GM18520 (cell line): ENCODE results near the gene LMAN1L.

Experiments
- ATAC-seq: cut with Tn5 transposase; IDR thresholded peaks from one replicate; pipeline ENCODE4 v1.9.1; 2021; ENCODE audit not compliant: unreplicated experiment

Gene LMAN1L

DNA sequence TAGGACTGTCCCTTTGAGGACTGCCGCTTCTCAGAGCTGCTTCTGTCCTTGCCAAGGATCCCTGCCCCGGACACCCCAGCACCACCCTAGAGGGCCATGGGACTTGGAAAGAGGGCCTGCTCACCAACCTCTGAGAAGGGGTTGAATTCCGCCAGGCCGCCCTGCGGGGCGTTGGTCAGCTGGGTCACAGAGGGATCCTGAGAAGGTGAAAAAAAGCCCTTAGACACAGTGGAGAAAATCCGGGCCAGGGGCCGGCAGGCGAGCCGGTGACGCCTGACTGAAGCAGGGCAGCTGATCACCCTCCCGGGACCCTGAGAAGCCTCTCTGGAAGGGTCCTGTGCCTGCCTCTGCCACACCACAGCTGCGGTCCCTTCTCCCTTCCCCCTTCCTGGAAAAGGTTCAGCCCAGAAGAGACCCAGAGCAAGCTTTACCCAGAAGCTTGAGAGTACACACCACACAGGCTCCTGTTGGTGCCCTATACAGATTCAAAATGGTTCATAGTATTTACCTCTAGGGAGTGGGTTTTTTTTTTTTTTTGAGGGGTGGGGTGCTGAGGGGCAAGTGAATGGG is 41.9 kb downstream of the LMAN1L start:
- no peak for ATAC-seq

GRCh38 chr15:74855857-74856256 is 43.2 kb downstream of the LMAN1L start:
- ATAC-seq, result no peak

GRCh38 chr15:74856537-74856936 is 43.9 kb downstream of the LMAN1L start:
- no peak for ATAC-seq

- peak; percentile 42 for ATAC-seq
These were observed 44.5 kb downstream of the LMAN1L start for GRCh38 chr15:74857082-74857655.

DNA sequence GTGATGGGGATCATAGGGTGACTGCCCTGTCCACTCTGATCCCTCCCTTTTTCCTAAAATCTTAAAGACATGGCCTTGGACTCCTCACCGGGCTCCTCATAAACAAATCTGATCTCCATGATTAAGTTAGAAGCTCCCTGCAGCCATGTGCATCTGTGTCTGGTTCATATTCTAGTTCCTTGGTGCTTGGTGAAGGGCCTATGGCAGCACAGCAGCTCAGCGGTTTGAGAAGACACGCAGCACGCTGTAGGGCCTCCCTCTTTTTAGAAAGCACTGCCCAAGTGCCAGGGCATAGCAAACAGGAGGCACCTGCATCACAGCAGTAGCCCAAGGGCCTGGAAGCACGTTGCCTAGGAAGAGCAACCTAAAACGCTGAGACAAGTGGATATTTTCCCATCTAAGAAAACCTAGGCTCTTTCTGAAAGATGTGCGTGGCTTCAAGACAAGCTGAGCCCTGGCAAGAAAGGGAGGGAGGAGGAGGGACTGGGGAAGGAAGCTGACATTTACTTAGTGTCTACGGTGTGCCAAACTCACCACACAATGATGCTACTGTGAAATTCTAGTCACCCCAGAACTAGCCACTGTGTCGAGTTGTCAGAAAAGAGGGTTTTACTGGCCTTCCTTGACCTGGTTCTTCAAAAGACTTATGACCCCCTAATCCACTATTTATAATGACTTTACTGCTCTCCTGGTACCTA is 45.2 kb downstream of the LMAN1L start:
- ATAC-seq, result no peak

DNA sequence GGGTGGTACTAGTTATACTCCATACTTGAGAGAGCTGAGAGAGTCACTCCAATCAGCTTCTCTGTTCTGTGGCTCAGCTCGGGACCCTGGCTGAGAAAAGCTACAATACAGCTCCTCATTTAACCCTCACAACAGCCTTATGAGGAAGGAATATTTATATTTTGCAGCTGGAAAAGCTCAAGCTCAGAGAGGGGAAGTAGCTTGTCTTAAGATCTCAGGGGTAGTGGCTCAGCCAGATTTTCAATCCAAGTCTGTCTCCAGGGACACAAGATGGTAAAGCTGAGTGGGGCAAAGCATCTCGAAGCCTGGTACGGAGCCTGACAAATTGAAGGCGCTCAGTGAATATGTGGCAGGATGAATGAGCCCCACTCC is 45.7 kb downstream of the LMAN1L start:
- no peak for ATAC-seq

DNA sequence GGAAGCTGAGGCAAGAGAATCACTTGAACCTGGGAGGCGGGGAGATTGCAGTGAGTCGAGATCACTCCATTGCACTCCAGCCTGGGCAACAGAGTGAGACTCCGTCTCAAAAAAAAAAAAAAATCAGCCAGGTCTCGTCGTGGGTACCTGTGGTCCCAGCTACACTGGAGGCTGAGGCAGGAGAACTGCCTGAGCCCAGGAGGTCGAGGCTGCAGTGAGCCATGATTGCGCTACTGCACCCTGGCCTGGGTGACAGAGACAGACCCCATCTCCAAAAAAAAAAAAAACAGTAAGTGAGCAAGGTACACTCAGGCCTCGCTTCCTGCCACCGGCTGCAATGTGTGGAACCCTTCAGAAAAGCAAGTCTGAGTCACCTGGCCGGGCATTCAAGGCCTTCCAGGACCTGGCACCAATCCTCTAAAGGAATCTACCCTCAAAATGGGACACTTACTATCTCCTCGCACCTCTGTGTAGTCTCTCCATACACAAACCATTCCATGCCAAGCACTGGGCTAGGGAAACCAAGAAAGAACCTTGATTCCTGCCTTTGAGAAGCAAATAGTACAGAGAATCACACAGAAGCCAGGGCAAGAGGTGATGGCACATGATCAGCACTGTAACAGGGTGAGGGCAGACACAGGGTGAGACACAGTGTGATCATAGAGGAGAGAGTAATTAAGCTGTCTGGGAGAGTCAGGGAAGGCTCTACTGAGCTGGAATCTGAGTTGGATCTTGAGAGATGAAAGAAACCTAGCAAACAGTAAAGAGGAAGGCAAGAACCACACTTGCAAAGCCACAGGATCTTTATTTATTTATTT is 50.8 kb downstream of the LMAN1L start:
- ATAC-seq, result no peak

DNA sequence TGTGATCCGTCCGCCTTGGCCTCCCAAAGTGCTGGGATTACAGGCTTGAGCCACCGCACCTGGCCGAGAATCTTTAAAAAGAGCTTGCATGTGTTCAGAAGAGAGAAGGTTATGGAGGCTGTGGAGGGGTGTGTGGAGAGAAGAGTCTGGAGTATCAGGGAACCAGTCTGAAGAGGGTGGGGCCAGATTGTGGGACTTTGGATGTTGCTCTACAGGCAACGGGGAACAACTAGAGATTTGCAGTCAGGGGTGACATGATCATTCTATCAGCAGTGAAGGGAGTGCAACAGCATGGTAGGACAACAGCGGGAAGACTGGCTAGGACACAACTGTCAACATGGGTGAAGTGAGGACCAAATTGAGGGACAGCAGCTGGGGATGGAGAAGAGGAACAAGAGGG is 51.7 kb downstream of the LMAN1L start:
- ATAC-seq, result no peak

DNA sequence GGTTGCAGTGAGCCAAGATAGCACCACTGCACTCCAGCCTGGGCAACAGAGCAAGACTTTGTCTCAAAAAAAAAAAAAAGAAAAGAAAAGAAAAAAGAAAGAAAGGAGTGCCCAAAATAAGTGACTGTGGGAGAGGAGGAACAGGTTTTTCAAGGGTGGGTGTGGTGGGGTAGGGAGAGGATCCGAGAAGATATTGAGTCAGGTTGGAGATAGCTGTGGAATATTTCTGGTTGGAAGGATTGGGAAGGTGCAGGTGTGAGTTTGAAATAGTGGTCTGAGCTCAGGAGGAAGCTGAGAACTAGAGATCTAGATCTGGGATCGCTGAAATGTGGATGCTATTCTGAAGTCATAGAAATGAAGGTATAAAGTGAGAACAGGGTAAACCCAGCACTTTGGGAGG is 52.7 kb downstream of the LMAN1L start:
- no peak for ATAC-seq

DNA sequence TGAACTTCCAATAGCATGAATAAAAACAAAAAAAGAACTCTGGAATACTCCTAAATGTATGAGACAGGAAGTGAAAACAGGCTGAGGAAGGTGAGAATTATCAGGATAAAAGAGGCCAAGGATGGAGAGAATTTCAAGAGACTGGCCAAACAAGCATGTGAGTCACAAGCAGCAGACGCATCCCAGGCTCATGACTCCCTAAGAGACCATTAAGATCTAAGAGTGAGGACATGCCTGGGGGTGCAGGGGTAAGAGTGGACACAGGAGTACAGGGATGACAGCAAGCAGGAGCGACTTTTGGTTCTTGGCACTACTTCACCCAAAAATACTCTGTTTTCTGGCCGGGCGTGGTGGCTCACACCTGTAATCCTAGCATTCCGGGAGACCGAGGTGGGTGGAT is 53.5 kb downstream of the LMAN1L start:
- no peak for ATAC-seq

DNA sequence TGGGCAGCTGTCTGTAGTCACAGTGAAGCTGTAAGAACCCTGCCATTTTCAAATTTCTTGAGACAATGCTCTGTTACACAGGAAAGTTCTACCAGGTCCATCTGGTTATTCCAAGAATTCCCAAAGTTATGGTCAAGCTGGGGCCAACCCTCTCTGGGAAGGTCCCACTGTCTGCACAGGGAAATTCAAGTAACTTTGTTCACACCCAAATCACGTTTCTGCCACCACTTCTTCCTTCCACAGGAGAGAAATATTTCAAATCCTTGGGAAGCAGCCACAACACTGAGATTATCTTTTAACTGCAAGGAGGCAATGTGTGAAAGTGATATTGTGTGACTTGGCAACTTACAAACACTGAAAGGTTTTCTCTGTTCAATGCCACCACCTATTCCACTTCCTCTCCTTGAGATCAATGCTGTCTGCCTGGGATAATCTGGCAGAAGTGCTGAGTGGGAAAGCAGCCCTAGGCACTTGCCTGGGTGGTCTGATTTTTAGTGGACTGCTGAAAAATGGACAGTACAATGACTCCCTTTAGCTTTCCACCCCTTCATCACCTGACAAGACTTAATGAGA is 54.9 kb downstream of the LMAN1L start:
- no peak for ATAC-seq

GRCh38 chr15:74868059-74868458 is 55.4 kb downstream of the LMAN1L start:
- no peak for ATAC-seq

GRCh38 chr15:74869372-74869725 is 56.7 kb downstream of the LMAN1L start:
- ATAC-seq, result no peak

DNA sequence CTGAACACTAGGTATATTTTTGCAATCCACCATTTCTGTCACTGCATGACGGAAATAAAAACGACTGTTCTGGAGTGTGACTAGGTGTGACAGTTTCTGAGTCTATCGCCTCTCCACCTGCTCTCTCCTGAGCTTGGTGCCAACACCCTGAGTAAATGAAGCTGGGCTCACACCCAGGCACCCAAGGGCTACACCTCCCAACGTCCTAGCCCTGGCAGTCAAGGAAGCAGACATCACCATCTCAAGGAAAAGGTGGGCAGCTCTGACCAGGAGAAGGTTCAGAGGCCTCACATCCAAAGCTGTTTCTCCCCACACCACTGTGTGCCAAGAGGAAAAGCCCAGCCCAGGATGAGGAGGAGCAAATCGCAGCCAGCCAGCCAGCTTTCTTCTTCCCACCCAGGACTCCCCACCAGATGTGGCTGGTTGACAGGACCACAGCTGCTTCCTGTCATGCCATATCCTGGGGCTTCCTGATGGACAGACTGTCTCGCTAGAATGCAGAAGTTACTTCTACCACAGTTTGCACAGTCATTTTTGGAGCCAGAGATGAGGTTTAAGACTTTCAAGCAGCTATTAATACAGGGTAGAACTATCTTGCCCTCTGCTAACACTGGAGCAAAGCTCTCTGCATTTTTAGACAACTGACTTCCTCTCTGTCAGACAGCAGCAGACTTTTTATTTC is 57.2 kb downstream of the LMAN1L start:
- peak; percentile 36 for ATAC-seq

GRCh38 chr15:74870436-74871215 is 58.0 kb downstream of the LMAN1L start:
- ATAC-seq, result no peak

DNA sequence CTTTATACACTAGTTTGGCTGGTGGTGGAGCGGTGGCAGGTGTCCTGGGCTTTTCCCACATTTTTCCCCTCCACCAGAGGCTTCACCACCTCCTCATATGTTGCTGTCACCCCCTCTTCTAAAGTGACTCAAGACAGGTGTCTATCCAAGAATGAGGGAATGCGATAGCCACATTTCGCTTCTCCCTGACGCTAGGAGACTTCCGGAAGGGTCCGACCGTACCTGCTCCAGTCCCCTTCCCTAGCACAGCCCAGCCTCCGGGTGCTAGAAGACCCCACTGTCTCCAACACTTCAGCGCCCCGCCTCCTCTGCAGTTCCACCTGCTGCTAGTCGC is 60.0 kb downstream of the LMAN1L start:
- no peak for ATAC-seq

GRCh38 chr15:74873036-74873755 is 60.6 kb downstream of the LMAN1L start, which contains the start of gene SCAMP2:
TSS of gene SCAMP2 (minus strand) at chr15:74873365. CDS start at chr15:74873255, 110 bp downstream.
- ATAC-seq, result peak; percentile 61

DNA sequence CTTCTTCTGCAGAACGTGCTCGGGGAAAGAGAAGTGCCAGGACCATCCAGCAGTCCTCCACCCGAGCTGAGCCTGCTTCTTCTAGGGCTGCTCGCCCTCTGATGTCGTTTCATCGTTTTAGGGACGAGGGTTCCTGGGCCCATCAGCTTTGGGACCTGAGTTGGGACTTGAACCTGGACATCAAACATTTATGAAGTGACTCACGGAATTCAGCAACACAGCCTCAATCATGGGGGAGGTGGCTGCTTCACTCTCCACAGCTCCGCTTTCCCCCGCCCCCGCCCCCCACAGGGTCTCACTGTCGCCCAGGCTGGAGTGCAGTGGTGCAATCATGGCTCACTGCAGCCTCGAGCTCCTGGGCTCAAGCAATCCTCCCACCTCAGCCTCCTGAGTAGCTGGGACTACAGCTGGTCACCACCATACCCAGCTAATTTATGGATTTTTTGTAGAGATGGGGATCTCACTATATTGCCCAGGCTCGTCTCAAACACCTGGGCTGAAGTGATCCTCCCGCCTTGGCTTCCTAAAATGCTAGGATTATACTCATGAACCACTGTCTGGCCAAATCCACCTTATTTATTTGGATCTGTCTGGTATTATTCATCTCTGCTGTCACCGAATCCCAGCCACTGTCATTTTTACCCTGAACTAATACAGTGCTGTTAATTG is 61.3 kb downstream of the LMAN1L start:
- ATAC-seq, result no peak
